Activated T-cell treated with anti-CD3 and anti-CD28 coated beads for 24 hours (primary cell): Measurements from ENCODE around the gene GPR22.

Source experiments
- DNase-seq: peaks from one replicate; pipeline ENCODE4 v3.0.0-alpha.2; 2020; ENCODE audit warnings: low read depth

Gene GPR22

GRCh38 chr7:107480932-107481331 is 11.1 kb downstream of the GPR22 start:
- no peak for DNase-seq

GRCh38 chr7:107482571-107482970 is 12.7 kb downstream of the GPR22 start:
- DNase-seq, result no peak

- DNase-seq, result no peak
Observed at GRCh38 chr7:107486041-107486440, 16.2 kb downstream of the GPR22 start.

- no peak for DNase-seq
Observed at GRCh38 chr7:107492875-107493274, 23.0 kb downstream of the GPR22 start.

GRCh38 chr7:107494315-107494751 is 24.5 kb downstream of the GPR22 start:
- no peak for DNase-seq

GRCh38 chr7:107494884-107495283 is 25.0 kb downstream of the GPR22 start:
- no peak for DNase-seq

- no peak for DNase-seq
Observed at GRCh38 chr7:107495516-107495915, 25.7 kb downstream of the GPR22 start.

- DNase-seq, result no peak
Observed at GRCh38 chr7:107499731-107500130, 29.9 kb downstream of the GPR22 start.

GRCh38 chr7:107501593-107501992 is 31.7 kb downstream of the GPR22 start:
- no peak for DNase-seq

GRCh38 chr7:107502154-107502553 is 32.3 kb downstream of the GPR22 start:
- no peak for DNase-seq

GRCh38 chr7:107502797-107503196 is 32.9 kb downstream of the GPR22 start:
- no peak for DNase-seq

- DNase-seq, result no peak
Observed at GRCh38 chr7:107503687-107504086, 33.8 kb downstream of the GPR22 start.

- DNase-seq, result no peak
Observed at GRCh38 chr7:107505362-107505761, 35.5 kb downstream of the GPR22 start.

GRCh38 chr7:107505997-107506673 is 36.3 kb downstream of the GPR22 start:
- DNase-seq, result no peak

- no peak for DNase-seq
Observed at GRCh38 chr7:107506674-107507339, 37.0 kb downstream of the GPR22 start.
